Esophagus squamous epithelium (tissue), 5 donors: ENCODE measurements around the gene PARD3. TPM values are rescaled to one million over a fixed set of nuclear protein-coding genes. Genes with fewer than 3 reads are reported as not detected.

Source experiments
- DNase-seq: peaks from one replicate; lab custom pipeline; 2025; lab: John Stamatoyannopoulos, UW
- H3K27ac ChIP-seq, 4 donors: fragments of 200-600 bp; sonication (generic); one replicate each; pipeline ENCODE4 v1.5.1; 2016 to 2019; ENCODE audit warnings: mild to moderate bottlenecking in 1 of 4
- H3K27me3 ChIP-seq, 4 donors: fragments of 200-600 bp; sonication (generic); 1 replicate in 3 of 4; 2 replicates in 1 of 4; pipeline versions ENCODE4 v1.5.1 to v1.6.0; 2017 to 2021; ENCODE audit warnings: antibody characterized with exemption in 1 of 4
- H3K36me3 ChIP-seq, 3 donors: fragments of 200-600 bp; sonication (generic); one replicate each; pipeline ENCODE4 v1.5.1; 2016 to 2019
- H3K4me1 ChIP-seq, 3 donors: fragments of 200-600 bp; sonication (generic); one replicate each; pipeline ENCODE4 v1.5.1; 2017 to 2019
- H3K4me3 ChIP-seq, 4 donors: fragments of 200-600 bp; sonication (generic); 1 replicate in 3 of 4; 2 replicates in 1 of 4; pipeline ENCODE4 v1.5.1; 2016 to 2019; ENCODE audit warnings: mild to moderate bottlenecking in 2 of 4, moderate library complexity in 1 of 4
- H3K9me3 ChIP-seq, 3 donors: fragments of 200-600 bp; sonication (generic); one replicate each; pipeline ENCODE4 v1.5.1; 2016 to 2019
- CTCF ChIP-seq, 6 experiments: fragments of 450-650 bp in 4 of 6; fragments of 200-600 bp in 2 of 6; sonication (generic) in 2 of 6; IDR thresholded peaks; one replicate each; pipeline ENCODE4 v1.5.1; 2016 to 2019; ENCODE audit warnings: antibody characterized with exemption in 6 of 6, mild to moderate bottlenecking in 4 of 6, moderate library complexity in 4 of 6
- POLR2A ChIP-seq, 4 donors: fragments of 450-650 bp; IDR thresholded peaks; one replicate each; pipeline ENCODE4 v1.6.1; 2017; ENCODE audit warnings: antibody characterized with exemption in 4 of 4, mild to moderate bottlenecking in 4 of 4, moderate library complexity in 3 of 4
- WGBS, 2 donors: methylation state at CpG; one replicate each; pipeline ENCODE4 v1.1.5; 2018; 5-methylcytosine and 5-hydroxymethylcytosine counted together
- intact Hi-C: fragments of 100-400 bp; cut with DNase I; formaldehyde crosslinking; loops from one replicate; pipeline ENCODE4 v1.15.0; 2022
- total RNA-seq, 4 donors: library from RNA; depleted of rRNA; stranded (reverse); fragments of >200 nt; gene quantifications; one replicate each; pipeline ENCODE4 v1.1.0, GENCODE V29; 2016
- donor health status: DM: yes; HTN: yes; CAD: no.

Gene PARD3
- total RNA-seq, 4 donors from 2014 or later, result 57.3 to 114 (median 81.7) TPM

- H3K4me1 ChIP-seq, result no peaks in the 10 kb centered on the region
- intact Hi-C loops, result no loop called here
- no peak overlapping the region for H3K4me3 ChIP-seq
Measured at GRCh38 chr10:34237898-34238455, 577.1 kb downstream of the PARD3 start.

GRCh38 chr10:34236931-34237330, 578.2 kb downstream of the PARD3 start:
- TF ChIP-seq POLR2A (IDR thresholded peaks at IDR 0.05) (no peak), CTCF (IDR thresholded peaks at IDR 0.05) (no peak)
- H3K4me3 ChIP-seq, result no peak overlapping the region
- H3K9me3 ChIP-seq, result no peaks in the 10 kb centered on the region
- no peaks in the 10 kb centered on the region for H3K4me1 ChIP-seq
- no peak overlapping the region for H3K27ac ChIP-seq
- WGBS, 2 donors, result 82 to 84% methylated on average over 4 of the region's 4 CpGs
- H3K36me3 ChIP-seq, result peaks cover 0 to 6% (median 0%) of the 10 kb centered on the region in 3 donors
- DNase-seq, result no peak
- intact Hi-C loops, result no loop called here
- no peaks in the 10 kb centered on the region for H3K27me3 ChIP-seq

More at GRCh38 chr10:34237898-34238455, 577.1 kb downstream of the PARD3 start:
- no peak overlapping the region for H3K27ac ChIP-seq
- no peaks in the 10 kb centered on the region for H3K9me3 ChIP-seq
- peaks cover 0 to 6% (median 0%) of the 10 kb centered on the region in 3 donors for H3K36me3 ChIP-seq
- 82 to 88% methylated on average over 1 of the region's 1 CpG for WGBS, 2 donors
- TF ChIP-seq CTCF (IDR thresholded peaks at IDR 0.05) (no peak), POLR2A (IDR thresholded peaks at IDR 0.05) (no peak)
- no peak for DNase-seq
- H3K27me3 ChIP-seq, result no peaks in the 10 kb centered on the region

- H3K4me3 ChIP-seq, result no peak overlapping the region
- WGBS, 2 donors, result 59% methylated on average over 7 of the region's 7 CpGs
- no peak for TF ChIP-seq POLR2A (IDR thresholded peaks at IDR 0.05)
- TF ChIP-seq CTCF (IDR thresholded peaks at IDR 0.05), result no peak
- no peak overlapping the region for H3K27ac ChIP-seq
- H3K27me3 ChIP-seq, result no peaks in the 10 kb centered on the region
- DNase-seq, result no peak
- no peaks in the 10 kb centered on the region for H3K4me1 ChIP-seq
- intact Hi-C loops, result no loop called here
- H3K36me3 ChIP-seq, result no peaks in the 10 kb centered on the region
- H3K9me3 ChIP-seq, result no peaks in the 10 kb centered on the region
Measured at GRCh38 chr10:34235164-34235832, 579.8 kb downstream of the PARD3 start.

- no peak overlapping the region for H3K27ac ChIP-seq
- H3K4me1 ChIP-seq, result no peaks in the 10 kb centered on the region
- DNase-seq, result no peak
- no peaks in the 10 kb centered on the region for H3K36me3 ChIP-seq
- 80 to 88% methylated on average over 4 of the region's 4 CpGs for whole genome bisulfite sequencing, 2 donors
- TF ChIP-seq POLR2A (IDR thresholded peaks at IDR 0.05) (no peak), CTCF (IDR thresholded peaks at IDR 0.05) (no peak)
- H3K27me3 ChIP-seq, result no peaks in the 10 kb centered on the region
- no peak overlapping the region for H3K4me3 ChIP-seq
- peaks cover 0 to under 1% (median 0%) of the 10 kb centered on the region in 3 donors for H3K9me3 ChIP-seq
- intact Hi-C loops, result no loop called here
Measured at GRCh38 chr10:34232481-34232880, 582.6 kb downstream of the PARD3 start.

GRCh38 chr10:34231441-34232180, 583.5 kb downstream of the PARD3 start:
- 77 to 79% methylated on average over 11 of the region's 11 CpGs for WGBS, 2 donors
- H3K36me3 ChIP-seq, result peaks cover 0 to 4% (median 0%) of the 10 kb centered on the region in 3 donors
- no peak overlapping the region for H3K27ac ChIP-seq
- no peak for DNase-seq
- H3K27me3 ChIP-seq, result no peaks in the 10 kb centered on the region
- no peak overlapping the region for H3K4me3 ChIP-seq
- intact Hi-C loops, result no loop called here
- H3K4me1 ChIP-seq, result no peaks in the 10 kb centered on the region
- H3K9me3 ChIP-seq, result peaks cover 0 to 4% (median 3%) of the 10 kb centered on the region in 3 donors
- no peak for TF ChIP-seq CTCF (IDR thresholded peaks at IDR 0.05)
- no peak for TF ChIP-seq POLR2A (IDR thresholded peaks at IDR 0.05)
